Globus pallidus (tissue), 1 donor: ENCODE results near the gene RAC3.
A peak's percentile ranks its signal among the peaks of the same experiment; 100 is the strongest.

ENCODE experiments used
- DNase-seq: peaks from one replicate; pipeline ENCODE4 v3.0.0-alpha.2; 2015; ENCODE audit warnings: low spot score

RAC3 gene

GRCh38 chr17:82012640-82013295, 18.7 kb upstream of the RAC3 start:
- DNase-seq = no peak

- DNase-seq = no peak
Observed at GRCh38 chr17:82013341-82013740, 18.1 kb upstream of the RAC3 start.

- no peak for DNase-seq
Observed at GRCh38 chr17:82013772-82014321, 17.6 kb upstream of the RAC3 start.

DNA sequence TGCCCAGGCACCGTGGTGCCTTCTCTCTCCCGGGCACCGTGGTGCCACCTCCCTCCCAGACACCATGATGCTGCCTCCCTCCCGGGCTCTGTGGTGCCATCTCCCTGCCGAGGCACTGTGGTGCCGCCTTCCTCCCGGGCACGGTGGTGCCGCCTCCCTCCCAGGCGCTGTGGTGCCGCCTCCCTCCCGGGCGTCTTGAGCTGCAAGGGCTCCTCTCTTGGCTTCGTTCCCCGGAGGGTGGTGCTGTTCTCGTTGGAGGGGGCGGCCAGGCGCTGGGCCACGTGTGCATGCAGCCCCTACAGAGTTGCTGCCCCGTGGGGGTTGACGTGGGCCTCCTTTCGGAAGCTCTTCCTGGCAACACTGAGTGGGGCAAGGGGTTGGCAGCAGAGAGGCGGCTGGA, 17.0 kb upstream of the RAC3 start:
- no peak for DNase-seq

DNA sequence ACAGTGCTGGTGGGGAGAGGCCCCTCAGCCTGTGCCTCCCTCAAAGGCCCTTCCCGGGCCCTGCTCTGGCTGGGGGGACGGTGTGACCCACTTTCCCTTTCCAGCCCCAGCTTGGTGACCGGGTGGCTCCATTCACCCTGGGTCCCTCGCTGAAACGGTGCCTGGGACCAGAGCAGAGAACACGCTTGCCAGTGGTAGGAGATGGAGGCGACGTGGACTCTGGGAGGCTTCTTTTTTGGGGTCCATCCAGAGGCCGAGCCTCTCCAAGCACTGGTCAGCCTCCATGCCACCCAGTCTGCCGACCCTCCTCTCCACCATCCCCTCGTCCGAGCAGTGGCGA, 16.5 kb upstream of the RAC3 start:
- no peak for DNase-seq

- DNase-seq = no peak
Observed at GRCh38 chr17:82015311-82015971, 16.0 kb upstream of the RAC3 start.

GRCh38 chr17:82016061-82016874, 15.2 kb upstream of the RAC3 start:
- DNase-seq = no peak

GRCh38 chr17:82016875-82017459, 14.5 kb upstream of the RAC3 start:
- DNase-seq = no peak

DNA sequence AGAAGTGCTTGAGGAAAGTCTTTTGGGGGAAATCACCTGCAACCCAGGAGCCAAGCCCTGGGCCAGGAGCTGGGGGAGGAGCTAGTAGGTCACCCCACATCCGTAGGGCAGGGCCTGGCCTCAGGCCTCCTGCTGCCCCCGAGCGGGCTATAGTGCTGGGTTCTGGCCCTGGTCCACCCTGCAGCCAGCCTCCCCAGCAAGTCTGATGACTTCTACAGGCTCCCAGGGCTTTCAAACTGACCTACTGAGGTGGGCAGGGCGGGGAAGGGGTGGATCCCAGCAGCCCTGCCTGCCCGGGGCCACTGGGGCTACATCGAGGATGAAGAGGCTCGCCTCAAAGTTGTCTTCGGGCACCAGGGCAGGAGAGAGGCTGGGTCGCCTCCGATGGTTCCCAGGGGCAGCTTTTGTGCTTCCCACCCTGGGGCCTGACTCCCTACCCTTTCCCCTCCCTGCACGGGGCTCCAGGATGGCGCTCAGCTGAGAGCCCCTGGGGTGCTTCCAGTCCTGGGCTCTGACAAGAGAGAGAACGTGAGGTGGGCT, 13.8 kb upstream of the RAC3 start:
- no peak for DNase-seq

DNA sequence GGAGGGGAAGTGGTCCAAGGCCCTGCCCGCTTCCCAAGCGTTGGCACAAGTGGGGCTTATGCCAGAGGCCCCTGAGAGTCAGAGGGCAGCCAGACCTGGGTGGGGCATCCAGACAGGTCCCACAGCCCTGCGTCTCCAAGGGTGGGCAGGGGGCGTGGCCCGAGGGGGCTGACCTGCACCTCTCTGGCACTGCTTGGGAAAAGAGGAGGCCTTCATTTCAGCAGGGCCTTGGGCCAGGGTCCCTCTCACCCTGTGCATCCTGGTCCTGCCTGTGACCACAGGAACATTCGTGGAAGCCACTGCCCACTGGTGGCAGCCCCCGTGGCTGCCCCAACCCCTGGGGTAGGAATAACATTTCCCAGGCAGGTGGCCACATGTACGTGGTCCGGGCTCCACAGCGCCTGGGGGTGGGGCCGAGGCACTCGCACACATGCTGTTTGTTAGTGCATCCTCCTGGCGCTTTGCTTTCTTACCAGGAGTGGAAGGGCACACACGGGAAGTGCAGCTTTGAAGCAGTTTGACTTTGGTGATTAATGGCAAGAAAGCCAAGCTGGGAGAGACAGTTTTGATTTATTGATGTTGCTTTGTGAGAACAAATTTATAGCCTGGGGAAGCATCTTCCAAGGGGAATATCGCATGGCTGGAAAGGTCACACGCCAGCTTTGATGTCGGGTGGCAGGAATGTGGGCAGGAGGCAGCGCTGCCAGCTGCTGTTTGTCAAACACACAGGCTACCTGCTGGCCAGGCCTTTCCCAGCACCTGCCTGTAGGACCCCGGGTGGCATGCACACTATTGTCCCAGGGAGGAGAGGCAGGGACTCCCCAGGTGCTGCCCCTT, 13.1 kb upstream of the RAC3 start:
- no peak for DNase-seq

GRCh38 chr17:82018989-82019689, 12.3 kb upstream of the RAC3 start:
- DNase-seq = no peak

GRCh38 chr17:82019690-82020571, 11.5 kb upstream of the RAC3 start:
- DNase-seq = no peak

DNA sequence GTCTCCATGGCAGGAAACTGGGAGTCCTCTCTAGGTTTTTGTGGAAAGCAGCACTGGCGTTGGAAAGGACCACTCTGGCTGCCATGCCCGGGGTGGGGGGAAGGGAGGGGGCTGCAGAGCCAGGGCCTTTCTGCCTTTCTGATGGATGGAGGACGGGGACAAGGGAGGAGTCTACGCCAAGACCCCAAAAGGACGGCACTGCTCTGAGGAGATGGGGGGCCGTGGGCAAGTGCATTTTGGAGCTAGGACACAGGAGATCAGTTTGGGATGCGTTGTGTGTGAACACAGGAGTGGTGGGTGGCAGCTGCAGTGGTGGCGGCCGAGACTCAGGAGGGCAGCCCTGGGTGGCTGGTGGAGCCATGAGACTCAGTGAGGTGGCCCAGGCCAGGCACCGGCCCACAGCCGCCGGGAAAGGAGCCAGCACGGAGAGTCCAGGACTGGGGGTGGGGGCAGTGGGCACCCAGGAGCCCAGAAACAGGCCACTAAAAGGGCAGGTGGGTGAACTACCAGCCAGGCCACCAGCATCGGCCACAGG, 10.8 kb upstream of the RAC3 start:
- DNase-seq = no peak

DNA sequence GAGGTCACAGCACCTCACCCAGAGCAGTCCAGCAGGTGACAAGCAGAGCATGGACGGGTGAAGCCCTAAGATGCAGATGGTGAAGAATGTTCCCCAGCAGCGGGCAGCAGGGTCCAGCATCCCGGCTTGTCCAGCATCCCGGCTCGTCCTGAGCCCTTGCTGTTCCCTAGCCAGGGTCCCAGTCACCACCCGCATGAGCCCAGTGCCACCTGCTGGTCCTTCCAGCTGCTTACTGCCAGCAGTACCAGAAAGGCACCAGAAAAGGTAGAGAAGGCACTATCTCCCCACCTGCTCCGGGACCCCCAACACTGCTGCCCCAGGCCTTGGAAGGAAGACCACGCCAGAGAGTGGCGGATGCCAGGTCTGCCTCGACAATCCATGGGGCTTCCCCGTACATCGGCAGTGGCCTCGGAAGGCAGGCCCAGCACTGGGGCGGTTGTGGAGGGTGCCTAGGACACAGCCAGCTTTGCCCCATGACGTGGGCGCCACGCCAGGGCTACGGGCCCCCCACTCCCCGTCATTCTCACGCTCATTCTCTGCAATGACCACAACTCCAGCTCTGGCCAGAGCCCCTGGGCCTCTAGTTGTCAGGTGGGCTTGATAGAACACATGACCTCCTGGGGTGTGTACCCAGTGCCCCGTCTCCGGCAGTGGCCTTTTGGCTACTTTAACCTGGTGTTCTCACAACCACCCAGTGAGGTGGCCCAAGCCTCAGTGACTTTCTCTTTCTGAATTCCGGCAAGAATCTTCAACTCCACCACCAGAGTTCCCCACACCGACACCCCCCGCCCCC, 10.2 kb upstream of the RAC3 start:
- peak; percentile 80 for DNase-seq

- no peak for DNase-seq
Observed at GRCh38 chr17:82021900-82022309, 9.6 kb upstream of the RAC3 start.

GRCh38 chr17:82022310-82022980, 9.0 kb upstream of the RAC3 start, which contains the start of gene CENPX:
CENPX (minus strand) TSS chr17:82022878; CDS start chr17:82022861, 17 bp downstream.
- DNase-seq = no peak

DNA sequence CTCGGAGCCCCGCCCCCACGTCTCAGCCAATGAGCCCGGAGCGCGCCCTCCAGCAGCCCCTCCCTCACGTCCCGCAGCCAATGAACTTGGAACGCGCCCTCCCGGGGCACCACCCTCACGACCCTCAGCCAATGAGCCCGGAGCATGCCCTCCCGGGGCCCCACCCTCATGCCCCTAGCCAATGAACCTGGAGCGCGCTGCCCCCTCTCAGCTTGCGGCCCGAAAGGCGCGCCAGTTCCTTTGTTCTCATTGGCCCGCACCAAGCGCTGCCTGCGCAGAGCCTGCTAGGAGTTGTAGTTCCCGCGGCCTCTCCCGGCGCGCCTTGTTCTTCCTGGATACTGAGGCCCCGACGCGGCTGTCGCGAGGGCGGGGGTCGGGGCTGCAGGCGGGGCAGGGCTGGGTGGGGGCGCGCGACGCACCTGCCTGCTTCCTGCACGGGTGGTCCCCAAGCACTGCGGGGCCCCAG, 8.5 kb upstream of the RAC3 start, which contains the start of gene LRRC45:
Gene LRRC45, plus strand, starts transcription at position 325 of the 466 bp plus-strand sequence. CDS start 339 bp downstream, outside the sequence.
- DNase-seq = peak; percentile 100
